Kidney epithelial cell (primary cell): Measurements from ENCODE around the gene SPEG. TPM values are rescaled to one million over a fixed set of nuclear protein-coding genes. Genes with fewer than 3 reads are reported as not detected.

Source experiments
- DNase-seq: peaks from one replicate; pipeline ENCODE4 v3.0.0-alpha.2; 2010; ENCODE audit warnings: low read depth
- H3K27me3 ChIP-seq: 2 replicates; pipeline ENCODE4 v1.6.0; 2011; ENCODE audit warnings: low read length; ENCODE audit not compliant: control insufficient read depth, insufficient read depth
- H3K36me3 ChIP-seq: 2 replicates; pipeline ENCODE4 v1.5.1; 2011; ENCODE audit warnings: low read length; ENCODE audit not compliant: control insufficient read depth, insufficient read depth
- H3K4me3 ChIP-seq: 2 replicates; pipeline ENCODE4 v1.5.1; 2011; ENCODE audit warnings: low read depth, mild to moderate bottlenecking, control low read depth, low read length
- total RNA-seq: library from RNA; depleted of rRNA; stranded (reverse); fragments of >200 nt; gene quantifications from 2 replicates; pipeline ENCODE4 v1.2.3, GENCODE V29; 2015
- TF ChIP-seq, protein P1 (sequence below): IDR thresholded peaks from 2 replicates; pipeline ENCODE4 v1.5.1; 2011; ENCODE audit warnings: mild to moderate bottlenecking, moderate library complexity, low read length, control low read depth, inconsistent platforms; ENCODE audit not compliant: insufficient read depth, poor library complexity, severe bottlenecking

SPEG gene
- total RNA-seq, 1 donor from 2014 or later: 9.9 TPM

- peaks cover 50% of the 10 kb centered on the region for H3K27me3 ChIP-seq
- no peak for DNase-seq
- H3K4me3 ChIP-seq: no peak overlapping the region
- H3K36me3 ChIP-seq: no peaks in the 10 kb centered on the region
- TF ChIP-seq, protein P1, sequence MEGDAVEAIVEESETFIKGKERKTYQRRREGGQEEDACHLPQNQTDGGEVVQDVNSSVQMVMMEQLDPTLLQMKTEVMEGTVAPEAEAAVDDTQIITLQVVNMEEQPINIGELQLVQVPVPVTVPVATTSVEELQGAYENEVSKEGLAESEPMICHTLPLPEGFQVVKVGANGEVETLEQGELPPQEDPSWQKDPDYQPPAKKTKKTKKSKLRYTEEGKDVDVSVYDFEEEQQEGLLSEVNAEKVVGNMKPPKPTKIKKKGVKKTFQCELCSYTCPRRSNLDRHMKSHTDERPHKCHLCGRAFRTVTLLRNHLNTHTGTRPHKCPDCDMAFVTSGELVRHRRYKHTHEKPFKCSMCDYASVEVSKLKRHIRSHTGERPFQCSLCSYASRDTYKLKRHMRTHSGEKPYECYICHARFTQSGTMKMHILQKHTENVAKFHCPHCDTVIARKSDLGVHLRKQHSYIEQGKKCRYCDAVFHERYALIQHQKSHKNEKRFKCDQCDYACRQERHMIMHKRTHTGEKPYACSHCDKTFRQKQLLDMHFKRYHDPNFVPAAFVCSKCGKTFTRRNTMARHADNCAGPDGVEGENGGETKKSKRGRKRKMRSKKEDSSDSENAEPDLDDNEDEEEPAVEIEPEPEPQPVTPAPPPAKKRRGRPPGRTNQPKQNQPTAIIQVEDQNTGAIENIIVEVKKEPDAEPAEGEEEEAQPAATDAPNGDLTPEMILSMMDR: no peak
Measured at GRCh38 chr2:219482674-219483405, 48.2 kb downstream of the SPEG start.

DNA sequence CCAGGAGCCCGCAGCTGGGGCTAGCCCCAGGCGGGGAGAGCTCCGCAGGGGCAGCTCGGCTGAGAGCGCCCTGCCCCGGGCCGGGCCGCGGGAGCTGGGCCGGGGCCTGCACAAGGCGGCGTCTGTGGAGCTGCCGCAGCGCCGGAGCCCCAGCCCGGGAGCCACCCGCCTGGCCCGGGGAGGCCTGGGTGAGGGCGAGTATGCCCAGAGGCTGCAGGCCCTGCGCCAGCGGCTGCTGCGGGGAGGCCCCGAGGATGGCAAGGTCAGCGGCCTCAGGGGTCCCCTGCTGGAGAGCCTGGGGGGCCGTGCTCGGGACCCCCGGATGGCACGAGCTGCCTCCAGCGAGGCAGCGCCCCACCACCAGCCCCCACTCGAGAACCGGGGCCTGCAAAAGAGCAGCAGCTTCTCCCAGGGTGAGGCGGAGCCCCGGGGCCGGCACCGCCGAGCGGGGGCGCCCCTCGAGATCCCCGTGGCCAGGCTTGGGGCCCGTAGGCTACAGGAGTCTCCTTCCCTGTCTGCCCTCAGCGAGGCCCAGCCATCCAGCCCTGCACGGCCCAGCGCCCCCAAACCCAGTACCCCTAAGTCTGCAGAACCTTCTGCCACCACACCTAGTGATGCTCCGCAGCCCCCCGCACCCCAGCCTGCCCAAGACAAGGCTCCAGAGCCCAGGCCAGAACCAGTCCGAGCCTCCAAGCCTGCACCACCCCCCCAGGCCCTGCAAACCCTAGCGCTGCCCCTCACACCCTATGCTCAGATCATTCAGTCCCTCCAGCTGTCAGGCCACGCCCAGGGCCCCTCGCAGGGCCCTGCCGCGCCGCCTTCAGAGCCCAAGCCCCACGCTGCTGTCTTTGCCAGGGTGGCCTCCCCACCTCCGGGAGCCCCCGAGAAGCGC, 49.1 kb downstream of the SPEG start:
- DNase-seq: no peak
- no peak overlapping the region for H3K4me3 ChIP-seq
- H3K27me3 ChIP-seq: peaks cover 56% of the 10 kb centered on the region
- TF ChIP-seq, protein P1: no peak
- no peaks in the 10 kb centered on the region for H3K36me3 ChIP-seq

DNA sequence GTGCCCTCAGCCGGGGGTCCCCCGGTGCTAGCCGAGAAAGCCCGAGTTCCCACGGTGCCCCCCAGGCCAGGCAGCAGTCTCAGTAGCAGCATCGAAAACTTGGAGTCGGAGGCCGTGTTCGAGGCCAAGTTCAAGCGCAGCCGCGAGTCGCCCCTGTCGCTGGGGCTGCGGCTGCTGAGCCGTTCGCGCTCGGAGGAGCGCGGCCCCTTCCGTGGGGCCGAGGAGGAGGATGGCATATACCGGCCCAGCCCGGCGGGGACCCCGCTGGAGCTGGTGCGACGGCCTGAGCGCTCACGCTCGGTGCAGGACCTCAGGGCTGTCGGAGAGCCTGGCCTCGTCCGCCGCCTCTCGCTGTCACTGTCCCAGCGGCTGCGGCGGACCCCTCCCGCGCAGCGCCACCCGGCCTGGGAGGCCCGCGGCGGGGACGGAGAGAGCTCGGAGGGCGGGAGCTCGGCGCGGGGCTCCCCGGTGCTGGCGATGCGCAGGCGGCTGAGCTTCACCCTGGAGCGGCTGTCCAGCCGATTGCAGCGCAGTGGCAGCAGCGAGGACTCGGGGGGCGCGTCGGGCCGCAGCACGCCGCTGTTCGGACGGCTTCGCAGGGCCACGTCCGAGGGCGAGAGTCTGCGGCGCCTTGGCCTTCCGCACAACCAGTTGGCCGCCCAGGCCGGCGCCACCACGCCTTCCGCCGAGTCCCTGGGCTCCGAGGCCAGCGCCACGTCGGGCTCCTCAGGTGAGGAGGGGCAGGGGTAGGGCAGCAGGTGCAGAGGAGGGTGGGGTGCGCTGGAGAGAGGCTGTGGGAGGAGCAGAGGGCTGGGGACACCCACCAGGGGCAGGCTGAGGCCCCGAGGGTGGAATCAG, 49.9 kb downstream of the SPEG start:
- TF ChIP-seq, protein P1: no peak
- peaks cover 54% of the 10 kb centered on the region for H3K27me3 ChIP-seq
- no peak for DNase-seq
- H3K4me3 ChIP-seq: no peak overlapping the region
- no peaks in the 10 kb centered on the region for H3K36me3 ChIP-seq

DNA sequence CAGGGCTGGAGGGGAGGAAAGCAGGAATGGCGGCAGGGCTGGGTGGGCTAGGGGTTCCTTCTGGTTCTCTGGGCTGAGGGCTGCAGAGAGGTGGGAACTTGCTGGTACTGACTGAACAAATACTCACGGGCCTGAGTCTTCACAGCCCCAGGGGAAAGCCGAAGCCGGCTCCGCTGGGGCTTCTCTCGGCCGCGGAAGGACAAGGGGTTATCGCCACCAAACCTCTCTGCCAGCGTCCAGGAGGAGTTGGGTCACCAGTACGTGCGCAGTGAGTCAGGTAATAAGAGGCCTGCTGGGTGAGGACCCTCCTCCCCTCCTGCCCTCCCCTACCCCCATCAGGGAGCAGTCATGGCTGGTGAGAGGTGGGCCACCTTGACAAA, 50.5 kb downstream of the SPEG start:
- peaks cover 56% of the 10 kb centered on the region for H3K27me3 ChIP-seq
- TF ChIP-seq, protein P1: no peak
- no peak for DNase-seq
- no peak overlapping the region for H3K4me3 ChIP-seq
- H3K36me3 ChIP-seq: no peaks in the 10 kb centered on the region

- TF ChIP-seq, protein P1: no peak
- Histone ChIP-seq H3K27me3 (peaks cover 60% of the 10 kb centered on the region), H3K4me3 (no peak overlapping the region), H3K36me3 (no peaks in the 10 kb centered on the region)
- DNase-seq: no peak
Measured at GRCh38 chr2:219486380-219486959, 51.8 kb downstream of the SPEG start.
